DLD1 (cell line): ENCODE results near the gene KIAA1958.
"Not testable (repeated sequence)": the region's sequence is repeated elsewhere in the genome, so short reads cannot be mapped to it uniquely, and the experiment has no call there.

Experiments used
- in situ Hi-C: cut with HindIII; loops from 2 replicates; pipeline ENCODE4 v1.10.0; 2017; ENCODE audit warnings: low sequenced_read_pairs

Gene KIAA1958

DNA sequence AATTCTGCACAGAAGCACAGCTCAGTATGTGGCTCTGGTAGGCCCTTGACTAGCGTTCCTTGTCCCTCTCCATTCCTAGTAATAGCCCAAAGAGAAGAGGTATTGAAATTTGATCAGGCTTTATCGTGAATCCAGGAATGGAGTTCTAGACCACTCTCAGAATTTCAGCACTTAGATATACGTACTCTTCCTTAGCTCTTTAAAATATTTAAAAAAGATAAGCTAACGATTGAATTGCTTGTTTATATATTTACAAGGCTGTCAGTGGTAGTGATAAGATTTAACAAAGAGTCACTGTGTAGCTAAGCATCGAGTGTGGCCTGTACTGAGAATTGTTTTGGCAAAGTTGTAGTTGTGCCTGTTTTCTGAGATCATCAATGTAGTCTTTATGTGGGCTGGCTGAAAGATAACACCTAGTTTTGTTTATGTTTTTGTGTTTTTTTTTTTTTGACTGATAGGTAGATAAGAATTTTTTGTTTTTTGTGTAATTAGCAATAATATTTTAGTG, 2.5 kb downstream of the KIAA1958 start:
- in situ Hi-C loops = no loop called here

- in situ Hi-C loops = no loop called here
These were observed 3.4 kb downstream of the KIAA1958 start for GRCh38 chr9:112489876-112490666.

DNA sequence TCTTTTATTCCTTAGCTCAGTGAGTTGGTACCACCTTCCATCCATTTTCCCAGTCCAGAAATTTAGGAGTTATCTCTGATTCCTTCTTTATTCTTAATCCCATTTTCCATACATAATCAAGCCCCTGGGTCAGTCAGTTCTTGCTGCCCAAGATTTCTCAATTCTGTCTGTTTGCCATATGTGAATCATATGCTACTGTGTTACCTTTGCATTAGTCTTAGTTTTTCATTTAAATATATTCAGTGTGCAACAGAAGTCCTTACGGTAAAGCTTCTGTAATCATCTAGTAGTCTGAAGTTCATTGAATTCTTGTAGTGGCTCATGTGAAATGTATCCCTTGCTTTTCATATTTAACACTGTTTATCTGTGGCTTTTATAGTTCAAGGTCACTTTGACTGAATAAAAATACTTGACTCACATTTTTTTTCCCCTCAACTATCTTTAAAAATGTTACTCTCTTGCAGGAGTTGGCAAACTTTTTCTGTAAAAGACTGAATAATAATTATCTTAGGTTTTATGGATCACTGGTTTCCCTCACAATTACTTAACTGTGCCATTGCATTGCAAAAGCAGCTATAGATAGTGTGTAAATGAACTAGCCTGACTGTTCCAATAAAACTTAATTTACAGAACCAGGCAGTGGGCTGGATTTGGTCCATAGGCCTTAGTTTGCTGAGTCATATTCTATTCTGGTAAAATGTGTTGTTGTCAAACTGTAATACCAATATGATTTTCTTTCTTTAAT, 6.9 kb downstream of the KIAA1958 start:
- in situ Hi-C loops = no loop called here

GRCh38 chr9:112494153-112494552, 7.5 kb downstream of the KIAA1958 start:
- in situ Hi-C loops = no loop called here

- in situ Hi-C loops = no loop called here
These were observed 9.0 kb downstream of the KIAA1958 start for GRCh38 chr9:112495614-112496013.

GRCh38 chr9:112496074-112496722, 9.6 kb downstream of the KIAA1958 start:
- in situ Hi-C loops = no loop called here

GRCh38 chr9:112500842-112501241, 14.2 kb downstream of the KIAA1958 start:
- in situ Hi-C loops = no loop called here

DNA sequence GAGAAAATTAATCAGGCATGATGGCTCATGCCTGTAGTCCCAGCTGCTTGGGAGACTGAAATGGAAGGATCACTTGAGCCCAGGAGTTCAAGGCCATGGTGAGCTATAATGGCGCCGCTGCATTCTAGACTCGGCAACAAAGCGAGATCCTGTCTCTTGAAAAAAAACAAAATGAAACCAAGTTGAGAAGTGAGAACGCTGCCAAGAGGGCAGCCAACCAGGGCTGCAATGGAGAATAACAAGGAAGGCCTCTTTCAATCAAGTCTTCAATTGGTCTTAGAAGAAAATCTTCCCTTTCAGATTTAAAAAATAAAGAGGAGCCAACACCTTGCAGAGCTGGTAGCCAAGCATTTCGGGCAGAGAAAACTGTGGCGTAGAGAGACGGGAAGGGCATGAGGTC, 14.7 kb downstream of the KIAA1958 start:
- in situ Hi-C loops = no loop called here

- in situ Hi-C loops = no loop called here
These were observed 15.7 kb downstream of the KIAA1958 start for GRCh38 chr9:112502175-112502946.

- in situ Hi-C loops = no loop called here
These were observed 16.5 kb downstream of the KIAA1958 start for GRCh38 chr9:112503170-112503569.

GRCh38 chr9:112505086-112505485, 18.5 kb downstream of the KIAA1958 start:
- in situ Hi-C loops = no loop called here

DNA sequence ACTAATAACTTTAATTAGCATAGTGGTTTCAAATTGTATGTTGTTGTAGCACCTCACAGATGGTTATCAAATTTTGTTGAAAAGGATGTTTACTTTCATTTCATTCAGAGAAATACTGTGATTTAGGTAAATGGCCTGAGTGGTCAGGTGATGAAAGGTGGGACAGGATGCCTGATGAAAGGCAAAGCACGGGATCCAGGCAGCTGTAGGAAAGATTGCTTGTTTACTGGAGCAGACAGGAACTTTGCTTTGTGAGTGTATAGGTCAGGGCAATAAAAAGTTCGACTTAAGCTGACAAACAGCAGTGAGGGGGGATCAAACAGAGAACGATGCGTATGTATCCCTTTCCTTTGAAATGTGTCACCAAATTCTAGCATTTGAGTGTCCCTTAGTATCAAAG, 19.0 kb downstream of the KIAA1958 start:
- in situ Hi-C loops = no loop called here

DNA sequence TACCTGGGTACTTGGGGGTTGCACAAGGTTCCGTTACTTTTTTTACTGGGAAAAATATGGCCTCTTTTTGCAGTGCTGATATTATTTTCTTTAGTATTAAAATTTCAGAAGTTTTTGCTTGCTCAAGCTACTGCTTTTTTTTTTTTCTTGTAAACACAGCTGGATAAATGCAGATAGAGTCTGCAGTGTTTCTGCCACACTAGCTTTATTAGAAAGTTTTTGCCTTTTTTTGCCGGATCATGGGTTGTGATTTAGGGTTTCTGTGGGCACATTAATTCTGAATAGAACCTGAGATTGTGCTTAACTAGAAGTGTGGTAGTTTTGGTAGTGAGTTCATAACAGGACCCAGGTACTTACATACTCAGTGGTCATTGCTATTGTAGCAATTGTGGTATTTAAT, 19.9 kb downstream of the KIAA1958 start:
- in situ Hi-C loops = no loop called here

DNA sequence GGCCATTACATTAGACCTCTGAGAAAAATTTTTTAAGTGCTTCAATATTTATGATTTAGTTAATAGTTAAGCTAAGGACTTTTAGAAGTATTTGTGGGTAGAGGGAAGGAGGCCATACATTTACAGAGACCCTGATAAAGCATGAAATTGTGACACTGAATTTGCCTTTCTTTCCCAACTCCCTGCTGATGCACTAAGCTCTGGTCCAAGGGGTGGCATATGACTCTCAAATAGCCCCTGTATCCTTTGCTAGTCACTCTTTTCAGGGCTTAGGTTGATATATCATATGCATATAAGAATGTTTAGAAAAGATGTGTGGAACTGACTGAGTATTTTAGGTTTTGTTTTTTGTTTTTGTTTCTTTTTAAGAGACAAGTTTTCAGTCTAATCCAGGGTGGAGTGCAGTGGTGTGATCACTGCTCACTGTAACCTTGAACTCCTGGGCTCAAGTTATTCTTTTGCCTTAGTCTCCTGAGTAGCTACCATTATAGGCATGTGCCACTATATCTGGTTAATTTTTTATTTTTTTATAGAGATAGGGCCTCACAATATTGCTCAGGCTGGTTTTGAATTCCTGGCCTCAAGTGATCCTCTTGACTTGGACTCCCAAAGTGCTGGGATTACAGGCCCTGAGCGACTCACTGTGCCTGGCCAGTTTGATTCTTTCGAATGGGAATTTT, 20.5 kb downstream of the KIAA1958 start:
- in situ Hi-C loops = no loop called here

GRCh38 chr9:112508377-112508776, 21.8 kb downstream of the KIAA1958 start:
- in situ Hi-C loops = no loop called here

- in situ Hi-C loops = not testable (repeated sequence)
These were observed 25.8 kb downstream of the KIAA1958 start for GRCh38 chr9:112512377-112512776.

DNA sequence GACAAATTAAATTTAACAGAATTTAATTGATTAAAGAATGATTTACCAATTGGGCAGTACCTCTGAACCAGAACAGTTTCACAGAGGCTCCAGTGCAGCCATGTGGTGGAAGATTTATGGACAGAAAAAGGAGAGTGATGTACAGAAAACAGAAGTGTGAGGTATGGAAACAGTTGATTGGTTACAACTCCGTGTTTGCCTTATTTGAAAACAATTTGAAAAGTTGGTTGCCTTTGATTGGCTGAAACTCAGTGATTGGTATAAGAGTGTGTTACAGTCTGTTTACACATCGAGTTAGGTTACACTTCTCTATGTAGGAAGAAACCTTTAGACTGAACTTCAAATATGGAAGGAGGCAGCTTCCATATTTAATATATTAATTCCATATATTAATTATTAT, 30.1 kb downstream of the KIAA1958 start:
- in situ Hi-C loops = no loop called here

DNA sequence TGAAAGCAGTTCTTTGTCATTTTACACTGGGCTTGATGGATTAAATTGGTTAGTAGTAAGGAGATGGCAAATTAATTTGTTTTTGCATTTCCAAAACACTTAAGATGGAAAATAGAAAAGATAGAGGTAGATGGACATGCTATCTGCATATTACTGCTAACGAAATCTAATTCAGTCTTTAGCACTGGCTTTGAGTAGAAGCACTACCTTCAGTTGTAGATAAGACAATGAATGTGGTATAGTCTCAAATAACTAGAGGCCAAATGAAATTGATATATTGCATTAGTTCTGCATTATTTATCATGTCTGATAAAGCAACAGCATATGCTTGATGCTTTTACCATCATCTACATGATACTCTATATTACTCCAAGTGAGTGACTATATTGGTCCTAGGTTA, 33.4 kb downstream of the KIAA1958 start:
- in situ Hi-C loops = no loop called here

DNA sequence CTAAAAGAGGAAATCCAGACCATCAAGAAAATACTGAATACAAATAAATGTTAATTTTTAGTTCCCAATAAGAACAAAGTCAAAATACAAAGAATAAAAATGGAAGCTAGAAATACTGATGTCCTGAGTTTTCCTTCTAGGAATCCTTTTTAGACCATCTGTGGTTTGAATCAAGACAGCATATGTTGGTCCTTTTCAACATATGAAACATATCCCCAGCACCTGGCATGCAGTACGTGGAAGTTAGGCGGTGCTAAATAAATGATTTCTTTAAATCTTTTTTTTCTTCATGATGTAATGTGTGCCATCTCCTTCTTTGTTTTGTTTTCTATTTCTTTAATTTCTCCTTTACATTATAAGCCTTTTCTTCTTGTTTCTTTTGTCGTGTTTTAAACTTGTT, 34.0 kb downstream of the KIAA1958 start:
- in situ Hi-C loops = no loop called here

- in situ Hi-C loops = no loop called here
These were observed 40.3 kb downstream of the KIAA1958 start for GRCh38 chr9:112526973-112527372.
